VCaP (cell line): ENCODE results near the gene LYPD5.

Experiments used
- H3K27ac ChIP-seq: fragments of 450-650 bp; 2 replicates; pipeline ENCODE4 v1.5.1; 2017
- TF ChIP-seq, protein P1 (sequence below): fragments of 450-650 bp; conservative IDR thresholded peaks from 2 replicates; pipeline ENCODE4 v1.5.1; 2017; ENCODE audit warnings: mild to moderate bottlenecking, moderate library complexity

Gene LYPD5, protein sequence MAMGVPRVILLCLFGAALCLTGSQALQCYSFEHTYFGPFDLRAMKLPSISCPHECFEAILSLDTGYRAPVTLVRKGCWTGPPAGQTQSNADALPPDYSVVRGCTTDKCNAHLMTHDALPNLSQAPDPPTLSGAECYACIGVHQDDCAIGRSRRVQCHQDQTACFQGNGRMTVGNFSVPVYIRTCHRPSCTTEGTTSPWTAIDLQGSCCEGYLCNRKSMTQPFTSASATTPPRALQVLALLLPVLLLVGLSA

DNA sequence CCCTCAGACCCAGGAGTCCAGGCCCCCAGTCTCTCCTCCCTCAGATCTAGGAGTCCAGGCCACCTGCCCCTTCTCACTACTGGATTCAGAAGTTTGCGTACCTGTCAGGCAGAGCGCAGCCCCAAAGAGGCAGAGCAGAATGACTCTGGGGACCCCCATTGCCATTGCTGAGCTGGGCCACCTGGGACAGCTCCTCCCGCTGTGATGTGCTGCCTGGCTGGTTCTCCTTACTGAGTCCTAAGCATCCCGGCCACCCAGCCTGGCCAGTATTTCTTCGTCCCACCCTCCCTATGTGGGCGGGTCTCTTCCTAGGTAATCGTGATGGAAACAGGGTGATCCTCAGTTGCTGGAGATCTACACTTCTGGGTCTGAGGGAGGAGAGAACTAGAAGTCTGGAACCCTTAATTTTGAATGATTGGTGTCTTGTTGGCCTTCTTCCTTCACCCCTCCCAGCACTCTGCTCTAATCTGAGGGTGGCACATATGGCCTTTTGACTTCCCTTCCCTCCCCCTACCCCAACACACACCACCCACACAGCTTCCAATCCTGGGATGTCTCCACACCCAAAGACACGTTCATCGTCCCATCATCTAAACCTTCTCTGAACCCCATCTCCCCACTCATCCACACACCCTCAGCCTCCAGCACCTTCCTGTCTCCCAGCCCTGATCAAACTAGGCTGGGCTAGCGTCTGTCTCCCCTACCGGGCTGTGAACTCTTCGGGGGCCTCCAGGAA is at the start of gene LYPD5:
LYPD5 (minus strand) TSS at position 232 of the 736 bp plus-strand sequence; CDS start at position 165, 67 bp downstream.
- TF ChIP-seq, protein P1, sequence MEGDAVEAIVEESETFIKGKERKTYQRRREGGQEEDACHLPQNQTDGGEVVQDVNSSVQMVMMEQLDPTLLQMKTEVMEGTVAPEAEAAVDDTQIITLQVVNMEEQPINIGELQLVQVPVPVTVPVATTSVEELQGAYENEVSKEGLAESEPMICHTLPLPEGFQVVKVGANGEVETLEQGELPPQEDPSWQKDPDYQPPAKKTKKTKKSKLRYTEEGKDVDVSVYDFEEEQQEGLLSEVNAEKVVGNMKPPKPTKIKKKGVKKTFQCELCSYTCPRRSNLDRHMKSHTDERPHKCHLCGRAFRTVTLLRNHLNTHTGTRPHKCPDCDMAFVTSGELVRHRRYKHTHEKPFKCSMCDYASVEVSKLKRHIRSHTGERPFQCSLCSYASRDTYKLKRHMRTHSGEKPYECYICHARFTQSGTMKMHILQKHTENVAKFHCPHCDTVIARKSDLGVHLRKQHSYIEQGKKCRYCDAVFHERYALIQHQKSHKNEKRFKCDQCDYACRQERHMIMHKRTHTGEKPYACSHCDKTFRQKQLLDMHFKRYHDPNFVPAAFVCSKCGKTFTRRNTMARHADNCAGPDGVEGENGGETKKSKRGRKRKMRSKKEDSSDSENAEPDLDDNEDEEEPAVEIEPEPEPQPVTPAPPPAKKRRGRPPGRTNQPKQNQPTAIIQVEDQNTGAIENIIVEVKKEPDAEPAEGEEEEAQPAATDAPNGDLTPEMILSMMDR: no peak

DNA sequence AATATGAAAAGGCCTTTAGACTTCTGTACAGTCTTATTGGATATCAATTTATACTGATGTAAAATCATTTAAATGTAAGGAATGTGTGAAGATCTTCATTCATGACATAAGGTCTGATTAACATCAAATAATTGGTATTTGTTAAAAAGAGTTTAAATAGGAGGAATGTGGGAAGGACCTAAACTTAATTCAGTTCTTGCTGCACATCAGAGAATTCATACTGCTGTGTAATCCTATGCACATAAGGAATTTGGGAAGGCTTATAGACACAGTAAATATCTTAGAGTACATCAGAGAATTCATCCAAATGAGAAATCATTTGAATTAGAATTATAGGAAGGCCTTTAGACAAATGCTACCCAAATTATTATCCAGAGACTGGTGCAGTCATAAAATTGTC is 46.6 kb upstream of the LYPD5 start:
- TF ChIP-seq, protein P1: no peak

More for the DNA sequence above, at the start of gene LYPD5:
- no peak within 1 kb of the TSS for H3K27ac ChIP-seq

DNA sequence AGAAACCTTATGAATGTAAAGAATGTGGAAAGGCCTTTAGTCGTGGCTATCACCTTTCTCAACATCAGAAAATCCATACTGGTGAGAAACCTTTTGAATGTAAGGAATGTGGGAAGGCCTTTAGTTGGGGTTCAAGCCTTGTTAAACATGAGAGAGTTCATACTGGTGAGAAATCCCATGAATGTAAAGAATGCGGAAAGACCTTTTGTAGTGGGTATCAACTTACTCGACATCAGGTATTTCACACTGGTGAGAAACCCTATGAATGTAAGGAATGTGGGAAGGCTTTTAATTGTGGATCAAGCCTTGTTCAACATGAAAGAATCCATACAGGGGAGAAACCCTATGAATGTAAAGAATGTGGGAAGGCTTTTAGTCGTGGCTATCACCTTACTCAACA is 45.6 kb upstream of the LYPD5 start:
- TF ChIP-seq, protein P1: no peak
- H3K27ac ChIP-seq: no peak overlapping the region

More for the DNA sequence above, 46.6 kb upstream of the LYPD5 start:
- H3K27ac ChIP-seq: no peak overlapping the region

DNA sequence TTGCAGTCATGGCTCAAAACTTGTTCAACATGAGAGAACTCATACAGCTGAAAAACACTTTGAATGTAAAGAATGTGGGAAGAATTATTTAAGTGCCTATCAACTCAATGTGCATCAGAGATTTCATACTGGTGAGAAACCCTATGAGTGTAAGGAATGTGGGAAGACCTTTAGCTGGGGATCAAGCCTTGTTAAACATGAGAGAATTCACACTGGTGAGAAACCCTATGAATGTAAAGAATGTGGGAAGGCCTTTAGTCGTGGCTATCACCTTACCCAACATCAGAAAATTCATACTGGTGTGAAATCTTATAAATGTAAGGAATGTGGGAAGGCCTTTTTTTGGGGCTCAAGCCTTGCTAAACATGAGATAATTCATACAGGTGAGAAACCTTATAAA is 45.0 kb upstream of the LYPD5 start:
- TF ChIP-seq, protein P1: no peak
- H3K27ac ChIP-seq: no peak overlapping the region

DNA sequence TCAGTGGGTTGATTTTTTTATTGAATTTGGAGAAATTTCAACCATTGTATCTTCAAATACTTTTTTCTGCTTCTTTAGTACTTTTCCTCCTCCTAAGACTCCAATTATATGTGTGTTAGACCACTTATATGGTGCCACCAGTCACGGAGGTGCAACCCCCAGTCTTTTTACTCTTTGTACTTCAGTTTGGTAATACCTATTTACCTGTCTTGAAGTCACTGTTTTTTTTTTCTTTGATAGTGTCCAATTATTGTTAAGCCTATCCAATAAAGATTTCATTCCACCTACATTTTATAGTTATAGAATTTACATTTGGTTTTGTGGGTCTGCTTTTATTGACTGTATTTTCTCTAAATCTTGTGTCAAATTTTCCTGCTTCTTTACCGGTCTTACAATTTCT is 39.8 kb upstream of the LYPD5 start:
- no peak overlapping the region for H3K27ac ChIP-seq
- TF ChIP-seq, protein P1: no peak

DNA sequence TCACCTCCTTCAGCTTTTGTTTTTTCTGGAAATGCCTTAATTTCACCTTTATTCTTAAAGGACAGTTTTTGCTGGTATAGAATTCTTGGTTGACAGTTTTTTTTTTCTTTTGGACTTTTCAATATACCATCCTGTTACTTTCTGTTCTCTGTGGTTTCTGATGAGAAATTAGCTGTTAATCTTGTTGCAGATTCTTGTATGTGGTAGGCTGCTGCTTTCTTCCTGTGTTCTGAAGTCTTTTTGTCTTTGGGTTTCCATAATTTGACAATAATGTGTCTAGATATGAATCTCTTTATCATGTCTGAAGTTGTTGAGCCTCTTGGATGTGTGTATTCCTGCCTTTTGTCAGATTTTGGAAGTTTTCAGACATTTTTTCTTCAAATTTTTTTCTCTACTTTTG is 36.9 kb upstream of the LYPD5 start:
- no peak overlapping the region for H3K27ac ChIP-seq
- TF ChIP-seq, protein P1: no peak
